H1 (cell line): Measurements from ENCODE around the gene AK8. TPM values are rescaled to one million over a fixed set of nuclear protein-coding genes. Genes with fewer than 3 reads are reported as not detected.
A peak's percentile ranks its signal among the peaks of the same experiment; 100 is the strongest.

Source experiments
- CTCF ChIA-PET: fragments of 300-600 bp; sonication (Branson Sonifier 250); formaldehyde crosslinking; loops from one replicate; lab custom pipeline; 2021; ENCODE audit not compliant: partially characterized antibody; lab: Charles Lee
- POLR2A ChIA-PET: fragments of 300-600 bp; sonication (Branson Sonifier 250); formaldehyde crosslinking; loops from one replicate; lab custom pipeline; 2021; ENCODE audit warnings: inconsistent platforms; ENCODE audit not compliant: partially characterized antibody; lab: Charles Lee
- DNase-seq, 2 experiments: peaks; one replicate each; pipeline versions ENCODE4 v3.0.0 to v3.0.0-alpha.2; 2010 to 2022; ENCODE audit warnings: low spot score in 2 of 2, low read depth in 1 of 2, mixed read lengths in 1 of 2
- FAIRE-seq: peaks from 2 replicates; lab custom pipeline; 2011; peaks lifted over from hg19 to GRCh38; lab: Jason Lieb, UNC
- H2AFZ ChIP-seq: 2 replicates; pipeline ENCODE4 v1.8.1; 2012; ENCODE audit warnings: low read length, inconsistent platforms
- H2AK5ac ChIP-seq: 2 replicates; pipeline ENCODE4 v1.6.1; 2013; ENCODE audit warnings: low read depth, low read length
- H2BK120ac ChIP-seq: replicated peaks from 2 replicates; pipeline ENCODE3; 2013; ENCODE audit warnings: low read depth, low read length, inconsistent platforms
- H2BK12ac ChIP-seq: 2 replicates; pipeline ENCODE4 v1.6.1; 2013; ENCODE audit warnings: low read depth, low read length
- H2BK15ac ChIP-seq: 2 replicates; pipeline ENCODE4 v1.6.1; 2013; ENCODE audit warnings: low read length
- H2BK20ac ChIP-seq: 2 replicates; pipeline ENCODE4 v1.6.1; 2013; ENCODE audit warnings: low read length
- H2BK5ac ChIP-seq: 2 replicates; pipeline ENCODE4 v1.6.1; 2013; ENCODE audit warnings: low read depth, low read length
- H3K14ac ChIP-seq: 2 replicates; pipeline ENCODE4 v1.6.1; 2013; ENCODE audit warnings: inconsistent platforms; ENCODE audit not compliant: insufficient read length
- H3K18ac ChIP-seq: 2 replicates; pipeline ENCODE4 v1.6.1; 2013; ENCODE audit warnings: low read length; ENCODE audit errors: extremely low read depth
- H3K23ac ChIP-seq: 2 replicates; pipeline ENCODE4 v1.6.1; 2013; ENCODE audit warnings: inconsistent platforms; ENCODE audit not compliant: insufficient read length
- H3K23me2 ChIP-seq: 2 replicates; pipeline ENCODE4 v1.6.1; 2013; ENCODE audit warnings: low read depth, low read length
- H3K27ac ChIP-seq: 2 replicates; pipeline ENCODE4 v1.6.1; 2011; ENCODE audit warnings: low read depth, low read length, inconsistent platforms
- H3K27me3 ChIP-seq, 4 experiments: replicated peaks in 1 of 4; 1 replicate in 1 of 4; 2 replicates in 3 of 4; pipeline versions ENCODE4 v1.6.1 to v1.8.1; 2011 to 2013; ENCODE audit warnings: low read length in 3 of 4, mild to moderate bottlenecking in 3 of 4, inconsistent platforms in 2 of 4, mixed read lengths in 2 of 4, moderate library complexity in 1 of 4; ENCODE audit not compliant: control insufficient read depth in 3 of 4, insufficient read depth in 3 of 4; ENCODE audit errors: extremely low read depth in 1 of 4
- H3K36me3 ChIP-seq, 4 experiments: 2 replicates each; pipeline versions ENCODE4 v1.6.1 to v1.8.1; 2011 to 2013; ENCODE audit warnings: mild to moderate bottlenecking in 4 of 4, low read length in 3 of 4, moderate library complexity in 2 of 4, control low read depth in 1 of 4, inconsistent platforms in 1 of 4; ENCODE audit not compliant: insufficient read depth in 4 of 4, control insufficient read depth in 2 of 4
- H3K4ac ChIP-seq: replicated peaks from 2 replicates; pipeline ENCODE3; 2013; ENCODE audit warnings: low read length, low read depth, mixed read lengths, inconsistent platforms; ENCODE audit not compliant: insufficient read length
- H3K4me1 ChIP-seq, 4 experiments: replicated peaks in 1 of 4; 1 replicate in 1 of 4; 2 replicates in 3 of 4; pipeline versions ENCODE4 v1.6.1 to v1.8.1; 2011 to 2013; ENCODE audit warnings: low read length in 3 of 4, inconsistent platforms in 2 of 4, mixed read lengths in 1 of 4; ENCODE audit not compliant: insufficient read depth in 4 of 4, control insufficient read depth in 3 of 4
- H3K4me2 ChIP-seq, 2 experiments: 2 replicates each; pipeline versions ENCODE4 v1.6.1 to v1.8.1; 2011 to 2013; ENCODE audit warnings: low read depth in 2 of 2, low read length in 2 of 2, control low read depth in 1 of 2, inconsistent platforms in 1 of 2, mild to moderate bottlenecking in 1 of 2; ENCODE audit not compliant: insufficient read depth in 1 of 2
- H3K4me3 ChIP-seq, 4 experiments: fragments of 200-600, 300-600 bp in 1 of 4; sonication (generic), shearing (Covaris generic), sonication (Bioruptor Twin) in 1 of 4; 2 replicates each; pipeline versions ENCODE4 v1.5.1 to v1.8.1; 2011 to 2016; ENCODE audit warnings: low read length in 4 of 4, low read depth in 3 of 4, control low read depth in 2 of 4, inconsistent platforms in 2 of 4, mild to moderate bottlenecking in 2 of 4, mixed read lengths in 1 of 4, moderate library complexity in 1 of 4; ENCODE audit not compliant: insufficient read depth in 2 of 4; ENCODE audit errors: extremely low read depth in 1 of 4
- H3K56ac ChIP-seq: replicated peaks from 2 replicates; pipeline ENCODE3; 2013; ENCODE audit warnings: low read depth, mild to moderate bottlenecking, mixed read lengths, low read length, inconsistent platforms; ENCODE audit not compliant: insufficient read length
- H3K79me1 ChIP-seq: 2 replicates; pipeline ENCODE4 v1.6.1; 2013; ENCODE audit warnings: low read depth, low read length, control low read depth
- H3K79me2 ChIP-seq, 2 experiments: 2 replicates each; pipeline versions ENCODE4 v1.6.1 to v1.8.1; 2012 to 2013; ENCODE audit warnings: low read length in 2 of 2, mild to moderate bottlenecking in 2 of 2, inconsistent platforms in 1 of 2; ENCODE audit not compliant: insufficient read depth in 2 of 2, control insufficient read depth in 1 of 2
- H3K9ac ChIP-seq, 4 experiments: replicated peaks in 1 of 4; 1 replicate in 1 of 4; 2 replicates in 3 of 4; pipeline versions ENCODE4 v1.6.1 to v1.8.1; 2011 to 2013; ENCODE audit warnings: low read depth in 3 of 4, low read length in 3 of 4, control low read depth in 2 of 4, mild to moderate bottlenecking in 2 of 4, moderate library complexity in 2 of 4, inconsistent platforms in 1 of 4; ENCODE audit errors: extremely low read depth in 1 of 4
- H3K9me3 ChIP-seq, 2 experiments: 2 replicates each; pipeline versions ENCODE4 v1.6.1 to v1.8.1; 2012 to 2013; ENCODE audit warnings: mild to moderate bottlenecking in 2 of 2, moderate library complexity in 2 of 2, control low read depth in 1 of 2, inconsistent platforms in 1 of 2, low read depth in 1 of 2, low read length in 1 of 2, mixed read lengths in 1 of 2; ENCODE audit not compliant: insufficient read depth in 2 of 2
- H4K20me1 ChIP-seq, 2 experiments: replicated peaks in 1 of 2; 2 replicates each; pipeline versions ENCODE3 to v1.8.1; 2011 to 2013; ENCODE audit warnings: inconsistent platforms in 2 of 2, low read length in 2 of 2, mild to moderate bottlenecking in 1 of 2; ENCODE audit not compliant: insufficient read depth in 2 of 2, control insufficient read depth in 1 of 2
- H4K5ac ChIP-seq: 2 replicates; pipeline ENCODE4 v1.6.1; 2013; ENCODE audit warnings: low read length, low read depth, mixed read lengths, inconsistent platforms; ENCODE audit not compliant: insufficient read length
- H4K8ac ChIP-seq: 2 replicates; pipeline ENCODE4 v1.8.0; 2013; ENCODE audit warnings: mild to moderate bottlenecking, moderate library complexity, low read length, inconsistent platforms; ENCODE audit not compliant: insufficient read depth; ENCODE audit errors: extremely low read depth
- H4K91ac ChIP-seq: replicated peaks from 2 replicates; pipeline ENCODE3; 2013; ENCODE audit warnings: low read length, mixed read lengths, inconsistent platforms; ENCODE audit not compliant: insufficient read length
- GTF2F1 ChIP-seq: IDR thresholded peaks from 2 replicates; pipeline ENCODE4 v1.6.1; 2012; ENCODE audit warnings: low read depth, low read length, improper control_type of control experiment, borderline replicate concordance
- SIN3A ChIP-seq, 2 experiments: IDR thresholded peaks in 1 of 2; conservative IDR thresholded peaks in 1 of 2; 2 replicates each; pipeline ENCODE4 v1.6.1; 2011 to 2012; ENCODE audit warnings: low read length in 2 of 2, improper control_type of control experiment in 1 of 2, low read depth in 1 of 2, mild to moderate bottlenecking in 1 of 2
- TCF12 ChIP-seq: IDR thresholded peaks from 2 replicates; pipeline ENCODE4 v1.6.1; 2011; ENCODE audit warnings: low read depth, mild to moderate bottlenecking, low read length
- WGBS, 2 experiments: shearing (Covaris generic) in 1 of 2; methylation state at CpG; one replicate each; pipeline versions ENCODE4 v1.1.6 to v1.1.7; 2013 to 2015; ENCODE audit warnings: low lambda C conversion rate in 2 of 2, mixed read lengths in 2 of 2, inconsistent platforms in 1 of 2, low coverage in 1 of 2, missing lambda C conversion rate in 1 of 2; ENCODE audit not compliant: insufficient replicate concordance in 2 of 2, insufficient coverage in 1 of 2, insufficient read length in 1 of 2; ENCODE audit errors: extremely low coverage in 1 of 2, missing lambda C conversion rate in 1 of 2; 5-methylcytosine and 5-hydroxymethylcytosine counted together
- polyA plus RNA-seq, 7 experiments: library from polyadenylated mRNA; depleted of rRNA in 3 of 7; stranded (reverse) in 5 of 7; unstranded in 2 of 7; fragments of >200 nt in 5 of 7; fragments of 200-250 nt in 2 of 7; gene quantifications; 1 replicate in 5 of 7; 2 replicates in 1 of 7; 4 replicates in 1 of 7; pipeline versions ENCODE4 v1.2.1 to v1.2.3, GENCODE V29; 2011 to 2013; ENCODE audit warnings: missing spikeins in 2 of 7, mixed read lengths in 2 of 7
- total RNA-seq: library from RNA; stranded (reverse); fragmentation: NEBNext Ultra II Directional; extraction: Animal tissue kit (Norgen Biotek cat#: 25700); gene quantifications from 2 replicates; pipeline ENCODE4 v1.2.1, GENCODE V29; 2021
- TF ChIP-seq, protein P1 (sequence below): IDR thresholded peaks from 2 replicates; pipeline ENCODE4 v1.6.1; 2012; ENCODE audit warnings: inconsistent platforms

Gene AK8
- total and polyA plus RNA-seq, 2 of the 8 experiments (the other 6 are each of a cell fraction or from before 2014, with no cell fraction given): 0.35 to 0.48 TPM

DNA sequence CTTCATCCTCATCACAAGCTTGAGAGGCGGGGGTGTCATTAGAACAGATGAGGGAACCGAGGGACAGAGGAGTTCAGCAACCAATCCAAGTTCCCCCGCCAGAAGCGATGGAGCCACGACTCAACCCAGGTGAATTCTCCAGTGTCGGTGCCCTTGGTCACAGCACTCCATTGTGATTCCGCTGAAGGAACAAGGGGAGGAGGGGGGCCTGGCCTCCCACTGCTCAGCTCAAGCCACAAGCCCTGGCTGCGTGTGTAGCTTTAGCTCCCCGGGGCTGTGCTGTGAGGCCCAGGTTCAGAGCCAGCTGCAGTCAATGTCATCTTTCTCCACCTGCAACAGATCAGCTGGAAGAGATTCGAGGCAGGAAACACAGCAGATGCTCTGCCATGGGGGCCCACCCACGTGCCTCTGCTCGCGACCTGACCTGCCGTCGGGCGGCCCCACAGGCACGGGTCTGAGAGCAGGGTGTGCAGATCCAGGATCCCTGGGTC lies 135.2 kb downstream of the AK8 start:
- no peak overlapping the region; the same call in 1 of the 2 replicates for H2BK12ac ChIP-seq
- FAIRE-seq (no peak), DNase-seq (no peak)
- H2BK5ac ChIP-seq: no peak overlapping the region
- no peak overlapping the region; a peak in 1 of 7 replicates for H3K9ac ChIP-seq
- H3K23me2 ChIP-seq: peaks cover 6% of the 10 kb centered on the region; the same call in 1 of the 2 replicates
- ChIA-PET CTCF (interaction anchor here (0.8 to 2.7 kb wide), 3 partner anchors 10 to 81 kb away, joined by 3 to 8 read pairs (median 4); no protein-coding TSS in a partner anchor), POLR2A (interaction anchor here (0.9 kb wide), 1 partner anchor 9 kb away, joined by 3 read pairs; no protein-coding TSS in a partner anchor)
- H3K27ac ChIP-seq: no peak overlapping the region
- no peak overlapping the region for H3K4ac ChIP-seq
- H3K9me3 ChIP-seq: no peaks in the 10 kb centered on the region
- H3K27me3 ChIP-seq: peaks cover 11 to 48% (median 46%) of the 10 kb centered on the region in 4 experiments
- no peak overlapping the region for H3K4me3 ChIP-seq
- H3K18ac ChIP-seq: no peak overlapping the region; the same call in 1 of the 2 replicates
- no peak overlapping the region for H2BK20ac ChIP-seq
- H4K20me1 ChIP-seq: peaks cover 0 to 2% of the 10 kb centered on the region in 2 experiments
- H3K36me3 ChIP-seq: no peaks in the 10 kb centered on the region
- H4K91ac ChIP-seq: no peak overlapping the region
- H3K79me2 ChIP-seq: no peaks in the 10 kb centered on the region
- H2BK120ac ChIP-seq: no peak overlapping the region
- H4K5ac ChIP-seq: no peak overlapping the region
- 48% methylated on average over 16 of the region's 17 CpGs; no CpG with 5 or more reads in 1 of the 2 experiments for WGBS, 2 experiments
- peak overlapping the region in 1 of 2 experiments; percentile 23; a peak in 2 of 4 replicates for H3K4me2 ChIP-seq
- no peak overlapping the region for H4K8ac ChIP-seq
- no peak overlapping the region for H3K23ac ChIP-seq
- no peak overlapping the region for H2BK15ac ChIP-seq
- no peak overlapping the region for H2AFZ ChIP-seq
- TF ChIP-seq TCF12 (no peak), SIN3A (conservative IDR thresholded peaks at IDR 0.05 in 1 of 2, IDR thresholded peaks at IDR 0.05 in 1 of 2; ENCODE audit: low read depth in 1 of 2, low read length in 2 of 2) (peak in 1 of 2 experiments; percentile 54; a peak in 1 of 4 replicates), GTF2F1 (no peak)
- TF ChIP-seq, protein P1, sequence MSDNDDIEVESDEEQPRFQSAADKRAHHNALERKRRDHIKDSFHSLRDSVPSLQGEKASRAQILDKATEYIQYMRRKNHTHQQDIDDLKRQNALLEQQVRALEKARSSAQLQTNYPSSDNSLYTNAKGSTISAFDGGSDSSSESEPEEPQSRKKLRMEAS: peak; percentile 19; the same call in 1 of the 2 replicates
- H2AK5ac ChIP-seq: no peak overlapping the region
- no peak overlapping the region for H3K56ac ChIP-seq
- H3K14ac ChIP-seq: no peak overlapping the region
- H3K4me1 ChIP-seq: peaks cover 14 to 27% (median 21%) of the 10 kb centered on the region in 4 experiments
- no peaks in the 10 kb centered on the region; the same call in 1 of the 2 replicates for H3K79me1 ChIP-seq
